Small intestine (tissue), 7 donors: Measurements from ENCODE around the gene AKT3. TPM values are rescaled to one million over a fixed set of nuclear protein-coding genes. Genes with fewer than 3 reads are reported as not detected.

Experiments used
- DNase-seq, 2 donors: peaks; one replicate each; pipeline versions ENCODE4 v3.0.0 to v3.0.0-alpha.2; 2013
- FAIRE-seq: peaks from 2 replicates; lab custom pipeline; 2012; peaks lifted over from hg19 to GRCh38; lab: Jason Lieb, UNC
- H3K27ac ChIP-seq, 3 donors: one replicate each; pipeline ENCODE4 v1.5.1; 2013; ENCODE audit warnings: low read length in 2 of 3, mild to moderate bottlenecking in 2 of 3, control low read depth in 1 of 3, inconsistent platforms in 1 of 3, low read depth in 1 of 3, moderate library complexity in 1 of 3
- H3K27me3 ChIP-seq, 3 donors: one replicate each; pipeline ENCODE4 v1.6.1; 2013; ENCODE audit warnings: low read length in 3 of 3, inconsistent platforms in 1 of 3; ENCODE audit not compliant: control insufficient read depth in 3 of 3, insufficient read depth in 3 of 3
- H3K36me3 ChIP-seq, 3 donors: one replicate each; pipeline ENCODE4 v1.6.1; 2013; ENCODE audit warnings: low read length in 3 of 3, inconsistent platforms in 1 of 3, low read depth in 1 of 3, mild to moderate bottlenecking in 1 of 3, moderate library complexity in 1 of 3; ENCODE audit not compliant: control insufficient read depth in 3 of 3, insufficient read depth in 2 of 3
- H3K4me1 ChIP-seq, 3 donors: one replicate each; pipeline ENCODE4 v1.6.1; 2013; ENCODE audit warnings: low read length in 2 of 3, inconsistent platforms in 1 of 3, low read depth in 1 of 3, mild to moderate bottlenecking in 1 of 3, moderate library complexity in 1 of 3; ENCODE audit not compliant: control insufficient read depth in 3 of 3, insufficient read depth in 2 of 3
- H3K4me3 ChIP-seq, 3 donors: one replicate each; pipeline ENCODE4 v1.5.1; 2013; ENCODE audit warnings: low read length in 3 of 3, control low read depth in 1 of 3, inconsistent platforms in 1 of 3, low read depth in 1 of 3, mild to moderate bottlenecking in 1 of 3, moderate library complexity in 1 of 3
- H3K9me3 ChIP-seq, 2 donors: one replicate each; pipeline ENCODE4 v1.6.1; 2013; ENCODE audit warnings: low read depth in 1 of 2, low read length in 1 of 2; ENCODE audit not compliant: control insufficient read depth in 2 of 2, insufficient read depth in 1 of 2
- WGBS, 3 donors: extraction: QIAGEN DNeasy Blood & Tissue Kit; methylation state at CpG; one replicate each; pipeline ENCODE4 v1.1.7; 2013; 5-methylcytosine and 5-hydroxymethylcytosine counted together
- polyA plus RNA-seq, 4 donors: library from polyadenylated mRNA; stranded (reverse) in 3 of 4; unstranded in 1 of 4; fragments of 200-250 nt in 3 of 4; fragments of 120-200 nt in 1 of 4; gene quantifications; one replicate each; pipeline versions ENCODE4 v1.2.1 to v1.2.3, GENCODE V29; 2013
- donor health status: healthy with polysubstance abuse.
- donor health status: control.
- donor health status: control.
- donor health status: Bipolar disorder and iron deficiency.
- donor health status: healthy.

The AKT3 gene
- polyA plus RNA-seq, 4 donors: 0.45 to 8.6 (median 3.6) TPM

DNA sequence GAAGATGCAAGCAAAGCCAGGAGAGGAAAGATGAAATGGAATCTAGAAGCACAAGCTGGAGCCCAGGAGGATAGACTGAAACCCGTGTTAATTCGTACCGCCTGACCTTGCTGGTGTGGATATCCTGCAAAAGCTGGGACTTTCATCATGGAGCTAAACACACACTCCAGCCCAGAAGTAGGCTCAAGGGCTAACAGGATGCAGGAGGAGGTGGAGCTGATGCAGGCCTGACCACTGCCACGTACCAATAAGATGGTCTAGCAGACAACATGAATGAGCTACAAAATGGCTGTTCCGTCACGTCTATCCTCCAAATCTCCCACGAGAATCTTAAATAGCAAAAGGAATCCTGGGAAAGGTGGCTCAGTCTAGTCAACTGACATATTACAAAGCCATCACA lies 323.9 kb downstream of the AKT3 start:
- WGBS, 3 donors: 95 to 98% (median 96%) methylated on average over 7 of the region's 7 CpGs
- Histone ChIP-seq H3K27ac (no peak overlapping the region), H3K9me3 (no peaks in the 10 kb centered on the region), H3K4me3 (no peak overlapping the region), H3K27me3 (no peaks in the 10 kb centered on the region), H3K36me3 (no peaks in the 10 kb centered on the region), H3K4me1 (no peaks in the 10 kb centered on the region)
- FAIRE-seq: no peak
- DNase-seq: no peak

DNA sequence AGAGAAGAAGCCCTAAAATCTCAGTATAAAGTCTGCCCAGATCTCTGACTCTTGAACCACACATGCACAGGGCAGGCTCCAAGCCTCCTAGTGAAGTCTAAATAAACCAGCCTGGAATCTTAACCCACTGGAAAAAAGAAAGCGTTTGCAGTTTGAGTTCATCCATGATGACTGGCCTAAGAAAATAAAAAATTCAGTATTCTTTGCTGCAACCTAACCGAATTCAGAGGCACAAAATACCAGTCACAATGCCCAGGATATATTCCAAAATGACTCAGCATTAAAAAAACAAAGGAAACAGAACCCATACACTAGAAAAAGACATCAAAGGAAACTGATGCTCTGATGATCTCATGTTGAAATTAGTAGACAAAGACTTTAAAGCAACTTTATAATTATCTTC lies 325.0 kb downstream of the AKT3 start:
- Histone ChIP-seq H3K4me3 (no peak overlapping the region), H3K27ac (no peak overlapping the region), H3K9me3 (no peaks in the 10 kb centered on the region), H3K4me1 (no peaks in the 10 kb centered on the region), H3K27me3 (no peaks in the 10 kb centered on the region), H3K36me3 (no peaks in the 10 kb centered on the region)
- WGBS, 3 donors: 73 to 82% (median 77%) methylated on average over 2 of the region's 2 CpGs
- DNase-seq: no peak
- FAIRE-seq: no peak

DNA sequence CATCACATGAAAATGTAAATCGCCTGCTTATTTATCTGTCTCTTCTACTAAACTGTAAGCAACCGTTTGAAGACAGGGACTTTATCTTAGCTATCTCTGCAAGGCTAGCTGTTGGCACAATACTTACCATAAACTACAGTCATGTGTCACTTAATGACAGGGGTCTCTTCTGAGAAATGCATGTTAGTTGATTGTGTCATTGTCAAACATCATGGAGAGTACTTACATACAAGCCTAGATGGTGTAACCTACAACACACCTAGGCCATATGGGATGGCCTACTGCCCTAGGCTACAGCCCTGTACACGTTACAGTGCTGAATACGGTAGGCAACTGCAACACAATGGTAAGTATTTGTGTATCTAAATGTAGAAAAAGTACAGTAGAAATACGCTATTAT lies 326.3 kb downstream of the AKT3 start:
- WGBS, 3 donors: 86 to 89% (median 87%) methylated on average over 5 of the region's 5 CpGs
- Histone ChIP-seq H3K27me3 (no peaks in the 10 kb centered on the region), H3K9me3 (no peaks in the 10 kb centered on the region), H3K27ac (no peak overlapping the region), H3K4me1 (no peaks in the 10 kb centered on the region), H3K4me3 (no peak overlapping the region), H3K36me3 (no peaks in the 10 kb centered on the region)
- DNase-seq (no peak), FAIRE-seq (no peak)

GRCh38 chr1:243520831-243521230 lies 329.2 kb downstream of the AKT3 start:
- no peak for FAIRE-seq
- WGBS, 3 donors: 47 to 77% (median 50%) methylated on average over 1 of the region's 1 CpG
- H3K27me3 ChIP-seq: no peaks in the 10 kb centered on the region

DNA sequence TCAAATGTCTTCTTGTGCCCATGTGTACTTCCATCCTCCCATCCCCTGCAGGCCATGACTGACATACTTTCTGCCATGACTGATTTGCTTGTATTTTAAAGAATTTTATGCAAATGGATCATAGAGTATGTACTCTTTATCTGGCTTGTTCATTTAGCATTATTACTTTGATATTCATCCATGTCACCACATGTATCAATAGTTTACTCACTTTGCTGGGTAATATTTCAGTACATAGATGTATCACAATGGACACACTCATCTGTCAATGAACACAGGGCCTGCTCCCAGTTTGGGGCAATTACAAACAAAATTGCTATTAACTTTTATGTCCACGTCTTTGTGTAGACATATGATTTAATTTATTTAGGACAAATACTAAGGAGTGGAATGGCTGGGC lies 335.1 kb downstream of the AKT3 start:
- FAIRE-seq (no peak), DNase-seq (no peak)
- Histone ChIP-seq H3K27me3 (peaks cover 0 to 2% (median 0%) of the 10 kb centered on the region in 3 donors), H3K4me1 (no peaks in the 10 kb centered on the region), H3K36me3 (no peaks in the 10 kb centered on the region), H3K9me3 (no peaks in the 10 kb centered on the region), H3K27ac (no peak overlapping the region), H3K4me3 (no peak overlapping the region)
- 78 to 90% (median 86%) methylated on average over 1 of the region's 1 CpG for WGBS, 3 donors

More at GRCh38 chr1:243520831-243521230, 329.2 kb downstream of the AKT3 start:
- H3K27ac ChIP-seq: no peak overlapping the region
- no peak overlapping the region for H3K4me3 ChIP-seq
- no peaks in the 10 kb centered on the region for H3K4me1 ChIP-seq
- H3K36me3 ChIP-seq: no peaks in the 10 kb centered on the region
- no peaks in the 10 kb centered on the region for H3K9me3 ChIP-seq
- DNase-seq: no peak

GRCh38 chr1:243513726-243514491 lies 336.1 kb downstream of the AKT3 start:
- H3K4me3 ChIP-seq: no peak overlapping the region
- H3K9me3 ChIP-seq: no peaks in the 10 kb centered on the region
- H3K27me3 ChIP-seq: peaks cover 0 to 2% (median 0%) of the 10 kb centered on the region in 3 donors
- DNase-seq: no peak
- no peaks in the 10 kb centered on the region for H3K36me3 ChIP-seq
- FAIRE-seq: no peak
- H3K27ac ChIP-seq: no peak overlapping the region
- H3K4me1 ChIP-seq: no peaks in the 10 kb centered on the region
- 64 to 74% (median 65%) methylated on average over 7 of the region's 7 CpGs for WGBS, 3 donors

- H3K9me3 ChIP-seq: no peaks in the 10 kb centered on the region
- H3K4me3 ChIP-seq: no peak overlapping the region
- no peaks in the 10 kb centered on the region for H3K4me1 ChIP-seq
- DNase-seq: no peak
- FAIRE-seq: no peak
- WGBS, 3 donors: 85 to 94% (median 91%) methylated on average over 3 of the region's 3 CpGs
- no peaks in the 10 kb centered on the region for H3K36me3 ChIP-seq
- no peak overlapping the region for H3K27ac ChIP-seq
- H3K27me3 ChIP-seq: peaks cover 0 to 2% (median 0%) of the 10 kb centered on the region in 3 donors
These were observed 339.1 kb downstream of the AKT3 start for GRCh38 chr1:243510928-243511327.

- no peak for FAIRE-seq
- Histone ChIP-seq H3K4me1 (no peaks in the 10 kb centered on the region), H3K4me3 (no peak overlapping the region), H3K27me3 (peaks cover 0 to 2% (median 0%) of the 10 kb centered on the region in 3 donors), H3K27ac (no peak overlapping the region), H3K9me3 (no peaks in the 10 kb centered on the region), H3K36me3 (peaks cover 0 to 2% (median 0%) of the 10 kb centered on the region in 3 donors)
- DNase-seq: no peak
- WGBS, 3 donors: 89 to 100% (median 96%) methylated on average over 1 of the region's 1 CpG
These were observed 341.1 kb downstream of the AKT3 start for GRCh38 chr1:243508943-243509342.
